DMS 273 treated with DMSO at 0.1 percent for 48 hours (cell line): ENCODE results near the gene KRTAP19-5.
"Not testable (repeated sequence)": the region's sequence is repeated elsewhere in the genome, so short reads cannot be mapped to it uniquely, and the experiment has no call there.

Experiments used
- DNase-seq: peaks from one replicate; lab custom pipeline; 2025; lab: John Stamatoyannopoulos, UW

The KRTAP19-5 gene

GRCh38 chr21:30502041-30502440 lies at the start of gene KRTAP19-5:
KRTAP19-5 (minus strand) TSS chr21:30502141; CDS start chr21:30502090, 51 bp downstream.
- DNase-seq: no peak

GRCh38 chr21:30541764-30542163 lies 39.8 kb upstream of the KRTAP19-5 start, which contains the start of gene KRTAP19-6:
KRTAP19-6 (minus strand) TSS chr21:30541864; CDS start chr21:30541833, 31 bp downstream.
- DNase-seq: no peak

GRCh38 chr21:30518876-30519275 lies 16.9 kb upstream of the KRTAP19-5 start:
- no peak for DNase-seq

GRCh38 chr21:30515681-30516080 lies 13.7 kb upstream of the KRTAP19-5 start:
- no peak for DNase-seq

- DNase-seq: not testable (repeated sequence)
Observed at GRCh38 chr21:30505621-30506205, 3.8 kb upstream of the KRTAP19-5 start.

GRCh38 chr21:30497065-30497464 lies 4.9 kb downstream of the KRTAP19-5 start, which contains the start of gene KRTAP19-4:
KRTAP19-4 (minus strand) TSS chr21:30497165; CDS start chr21:30497110, 55 bp downstream.
- DNase-seq: no peak

- no peak for DNase-seq
Observed at GRCh38 chr21:30491963-30492428, 9.9 kb downstream of the KRTAP19-5 start, which contains the start of gene KRTAP19-3. KRTAP19-3 (minus strand) TSS chr21:30492013; CDS start chr21:30491957, 56 bp downstream.

- DNase-seq: no peak
Observed at GRCh38 chr21:30487336-30487735, 14.6 kb downstream of the KRTAP19-5 start, which contains the start of gene KRTAP19-2. KRTAP19-2 (minus strand) TSS chr21:30487436; CDS start chr21:30487348, 88 bp downstream.

GRCh38 chr21:30486180-30486579 lies 15.8 kb downstream of the KRTAP19-5 start:
- no peak for DNase-seq

- no peak for DNase-seq
Observed at GRCh38 chr21:30482130-30482529, 19.8 kb downstream of the KRTAP19-5 start.

- DNase-seq: no peak
Observed at GRCh38 chr21:30480145-30480544, 21.8 kb downstream of the KRTAP19-5 start, which contains the start of gene KRTAP19-1. KRTAP19-1 (minus strand) TSS chr21:30480367; CDS start chr21:30480317, 50 bp downstream.

- no peak for DNase-seq
Observed at GRCh38 chr21:30479259-30479658, 22.7 kb downstream of the KRTAP19-5 start.

GRCh38 chr21:30478004-30478403 lies 23.9 kb downstream of the KRTAP19-5 start:
- DNase-seq: no peak

- no peak for DNase-seq
Observed at GRCh38 chr21:30468900-30469714, 32.8 kb downstream of the KRTAP19-5 start.

- DNase-seq: no peak
Observed at GRCh38 chr21:30463713-30464112, 38.2 kb downstream of the KRTAP19-5 start.
